SU-DHL-6 (cell line): ENCODE data around the gene NTNG1.

ENCODE experiments used
- EZH2phosphoT487 ChIP-seq: fragments of 200-600 bp; sonication (generic), shearing (Covaris generic); conservative IDR thresholded peaks from 2 replicates; pipeline ENCODE4 v1.6.1; 2018; ENCODE audit warnings: mild to moderate bottlenecking, antibody characterized with exemption, low read length, moderate library complexity, mixed read lengths
- TF ChIP-seq, protein P1 (sequence below): fragments of 200-600 bp; sonication (generic); IDR thresholded peaks from one replicate; pipeline ENCODE4 v1.5.1; 2017; ENCODE audit warnings: antibody characterized with exemption, mild to moderate bottlenecking, low read length, moderate library complexity; ENCODE audit not compliant: insufficient read depth, poor library complexity, severe bottlenecking

DNA sequence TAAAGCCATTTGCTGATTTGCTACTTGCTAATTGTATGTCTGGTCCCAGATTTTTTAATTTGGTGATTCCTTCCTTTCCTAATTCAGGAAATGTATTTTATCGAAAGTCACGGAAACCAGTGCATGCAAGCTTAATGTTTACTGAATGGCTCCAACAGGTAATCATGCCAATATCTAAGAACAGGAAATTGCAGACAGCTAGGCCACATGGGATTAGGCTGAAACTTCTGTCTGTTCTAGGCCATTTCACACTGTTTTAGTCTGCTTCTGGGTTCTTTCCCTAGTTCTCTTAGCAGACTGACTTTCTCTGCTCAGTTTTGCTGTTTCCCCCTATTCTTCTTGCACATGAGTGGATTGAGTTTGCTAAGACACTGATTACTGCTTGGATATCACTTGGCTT is 111.4 kb downstream of the NTNG1 start:
- TF ChIP-seq, protein P1, sequence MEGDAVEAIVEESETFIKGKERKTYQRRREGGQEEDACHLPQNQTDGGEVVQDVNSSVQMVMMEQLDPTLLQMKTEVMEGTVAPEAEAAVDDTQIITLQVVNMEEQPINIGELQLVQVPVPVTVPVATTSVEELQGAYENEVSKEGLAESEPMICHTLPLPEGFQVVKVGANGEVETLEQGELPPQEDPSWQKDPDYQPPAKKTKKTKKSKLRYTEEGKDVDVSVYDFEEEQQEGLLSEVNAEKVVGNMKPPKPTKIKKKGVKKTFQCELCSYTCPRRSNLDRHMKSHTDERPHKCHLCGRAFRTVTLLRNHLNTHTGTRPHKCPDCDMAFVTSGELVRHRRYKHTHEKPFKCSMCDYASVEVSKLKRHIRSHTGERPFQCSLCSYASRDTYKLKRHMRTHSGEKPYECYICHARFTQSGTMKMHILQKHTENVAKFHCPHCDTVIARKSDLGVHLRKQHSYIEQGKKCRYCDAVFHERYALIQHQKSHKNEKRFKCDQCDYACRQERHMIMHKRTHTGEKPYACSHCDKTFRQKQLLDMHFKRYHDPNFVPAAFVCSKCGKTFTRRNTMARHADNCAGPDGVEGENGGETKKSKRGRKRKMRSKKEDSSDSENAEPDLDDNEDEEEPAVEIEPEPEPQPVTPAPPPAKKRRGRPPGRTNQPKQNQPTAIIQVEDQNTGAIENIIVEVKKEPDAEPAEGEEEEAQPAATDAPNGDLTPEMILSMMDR = no peak
- no peak for TF ChIP-seq EZH2phosphoT487
